ENCODE results near the gene CDC25C. TPM values are rescaled to one million over a fixed set of nuclear protein-coding genes. Genes with fewer than 3 reads are reported as not detected.

Gene CDC25C
- total and polyA plus RNA-seq, 9 of the 15 experiments (the other 6 are each of a cell fraction or from before 2014, with no cell fraction given) = 19.1 to 63.7 (median 31.9) TPM

- peak; percentile 36; the same call in 1 of the 2 replicates for TF ChIP-seq REST (IDR thresholded peaks at IDR 0.05; ENCODE audit: borderline replicate concordance)
- TF ChIP-seq REST (CRISPR knock-in tag; IDR thresholded peaks at IDR 0.05; ENCODE audit: low read depth) = 0 out of 2 replicates have a peak, but pooled peaks have one; percentile 57
- TF ChIP-seq TSC22D4 (tag; IDR thresholded peaks at IDR 0.05) = no peak
- TF ChIP-seq NFE2 (IDR thresholded peaks at IDR 0.05; ENCODE audit: low read depth) = no peak; the same call in 1 of the 2 replicates
- no peak for TF ChIP-seq ZNF197 (CRISPR knock-in tag; IDR thresholded peaks at IDR 0.05; ENCODE audit: low read depth)
- TF ChIP-seq MTF1 (CRISPR knock-in tag; IDR thresholded peaks at IDR 0.05; ENCODE audit: borderline replicate concordance) = no peak
- peak in 1 of 2 experiments; percentile 73; a peak in 2 of 4 replicates for TF ChIP-seq TBL1XR1 (IDR thresholded peaks at IDR 0.05; ENCODE audit: low read length in 2 of 2)
- TF ChIP-seq PRPF4 (IDR thresholded peaks at IDR 0.05; ENCODE audit: insufficient read depth, low read depth, low read length, poor library complexity, severe bottlenecking) = peak; percentile 96
- peak; percentile 80 for TF ChIP-seq GTF2B (IDR thresholded peaks at IDR 0.05; ENCODE audit: extremely low read depth, insufficient read length)
- TF ChIP-seq WHSC1 (IDR thresholded peaks at IDR 0.05; ENCODE audit: low read length) = no peak
- no peak for TF ChIP-seq SMARCA4 (IDR thresholded peaks at IDR 0.05)
- 0 out of 2 replicates have a peak, but pooled peaks have one; percentile 23 for TF ChIP-seq NR1H2 (CRISPR knock-in tag; IDR thresholded peaks at IDR 0.05)
- 0 out of 2 replicates have a peak, but pooled peaks have one; percentile 20 for TF ChIP-seq ZNF175 (CRISPR knock-in tag; IDR thresholded peaks at IDR 0.05; ENCODE audit: low read depth)
- TF ChIP-seq SIN3B (IDR thresholded peaks at IDR 0.05; ENCODE audit: low read depth) = peak; percentile 43; the same call in 1 of the 2 replicates
- peak; percentile 99 for TF ChIP-seq POLR2A (conservative IDR thresholded peaks at IDR 0.05)
- TF ChIP-seq E2F6 (IDR thresholded peaks at IDR 0.05; ENCODE audit: borderline replicate concordance in 1 of 2, extremely low read depth in 1 of 2, insufficient read depth in 1 of 2, insufficient read length in 1 of 2, low read depth in 1 of 2, low read length in 1 of 2, poor library complexity in 1 of 2, severe bottlenecking in 1 of 2) = peak in 1 of 2 experiments; percentile 74
- no peak for TF ChIP-seq DACH1 (IDR thresholded peaks at IDR 0.05; ENCODE audit: partially characterized antibody)
- TF ChIP-seq ZNF583 (CRISPR knock-in tag; IDR thresholded peaks at IDR 0.05) = no peak
- TF ChIP-seq ERF (CRISPR knock-in tag; IDR thresholded peaks at IDR 0.05) = 0 out of 2 replicates have a peak, but pooled peaks have one; percentile 34
Measured at GRCh38 chr5:138337685-138338410, 6.2 kb upstream of the CDC25C start, which contains the start of gene FAM53C (continued).

Data from K562 (cell line).